Activated CD4-positive, alpha-beta T cell treated with anti-CD3 and anti-CD28 coated beads for 24 hours (primary cell): ENCODE data around the gene CDKAL1.
"Not testable (repeated sequence)": the region's sequence is repeated elsewhere in the genome, so short reads cannot be mapped to it uniquely, and the experiment has no call there.

ENCODE experiments used
- DNase-seq, 2 donors: peaks; one replicate each; pipeline ENCODE4 v3.0.0-alpha.2; 2020; ENCODE audit warnings: low read depth in 2 of 2

CDKAL1 gene

DNA sequence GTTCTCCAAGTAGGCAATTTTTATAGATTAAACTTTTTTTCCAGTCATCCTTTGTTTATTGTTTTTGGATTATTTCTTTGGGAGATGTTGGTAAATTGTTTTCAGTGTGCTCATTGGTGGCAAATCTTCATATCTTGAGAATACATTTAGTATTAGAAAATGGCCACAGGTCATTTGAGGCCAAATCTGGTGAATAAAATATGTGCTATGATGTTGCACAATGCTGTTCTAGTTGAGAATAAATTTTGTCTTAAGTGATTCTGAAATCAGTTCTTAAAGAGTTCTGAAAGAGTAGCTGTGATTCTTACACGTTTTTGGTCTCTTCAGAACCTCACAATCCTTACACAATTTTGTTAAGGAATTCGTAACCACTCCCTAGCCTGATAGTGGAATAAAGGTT lies 20.1 kb downstream of the CDKAL1 start:
- DNase-seq: no peak

DNA sequence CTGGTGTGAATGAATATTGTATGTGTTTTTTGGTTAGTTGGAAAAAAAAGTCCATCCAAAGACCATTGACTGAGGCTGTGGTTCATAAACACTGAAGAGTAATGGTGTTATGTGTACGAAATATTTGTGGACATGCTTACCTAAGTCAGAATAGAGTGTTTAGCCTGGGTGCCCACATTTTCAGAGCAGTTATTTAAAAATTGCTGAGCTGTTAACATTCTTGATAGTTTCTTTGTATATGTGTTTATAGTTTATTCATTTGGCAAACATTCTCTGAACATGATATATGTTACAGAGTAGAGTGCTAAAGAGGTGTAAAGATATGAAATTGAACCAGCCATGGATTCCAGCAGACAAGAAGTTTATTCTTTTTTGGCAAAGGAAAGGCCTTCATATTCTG lies 20.6 kb downstream of the CDKAL1 start:
- no peak for DNase-seq

DNA sequence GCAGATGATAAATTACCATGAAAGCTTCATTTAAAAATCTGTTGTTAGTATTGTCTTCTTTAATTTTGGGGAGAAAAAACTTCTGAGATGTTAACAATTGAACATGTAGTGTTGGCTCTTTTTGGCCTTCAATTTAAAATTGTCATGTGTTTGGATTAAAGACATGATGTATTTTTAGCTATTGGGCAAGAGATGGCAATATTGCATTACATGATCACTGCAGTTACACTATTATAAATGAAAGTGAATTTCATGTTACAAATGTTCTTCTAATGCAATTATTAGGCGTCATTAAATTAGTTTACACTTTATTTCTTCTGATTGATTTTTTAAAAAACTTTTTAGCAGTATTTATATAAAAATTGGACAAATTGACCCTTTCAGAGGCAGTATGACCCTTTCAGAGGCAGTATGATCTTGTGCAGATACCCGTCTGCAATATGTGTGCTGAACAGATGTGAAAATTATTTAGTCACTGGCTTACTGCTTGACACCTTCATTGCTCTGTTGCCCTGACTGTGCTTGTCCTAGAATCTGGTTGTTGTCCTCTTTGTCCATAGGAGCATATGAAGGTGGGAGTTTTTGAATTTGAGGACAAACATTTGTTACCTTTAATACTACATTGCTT lies 25.8 kb downstream of the CDKAL1 start:
- no peak for DNase-seq

DNA sequence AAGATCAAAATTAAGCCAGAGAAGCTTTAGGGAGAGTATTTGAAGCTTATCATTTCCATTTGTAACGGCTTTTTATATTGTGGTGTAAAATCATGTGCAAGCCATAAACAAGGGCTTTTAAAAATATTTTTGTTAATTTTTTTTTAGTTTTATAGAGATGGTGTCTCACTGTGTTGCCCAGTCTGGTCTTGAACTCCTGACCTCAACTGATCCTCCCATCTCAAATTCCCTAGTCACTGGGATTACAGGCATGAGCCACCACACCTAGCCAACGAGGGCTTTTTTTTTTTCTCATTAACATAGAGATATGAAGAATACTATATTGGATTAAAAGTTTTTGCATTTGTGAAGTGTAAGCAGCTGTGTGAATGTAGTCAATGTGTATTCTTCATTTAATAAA lies 29.1 kb downstream of the CDKAL1 start:
- no peak for DNase-seq

DNA sequence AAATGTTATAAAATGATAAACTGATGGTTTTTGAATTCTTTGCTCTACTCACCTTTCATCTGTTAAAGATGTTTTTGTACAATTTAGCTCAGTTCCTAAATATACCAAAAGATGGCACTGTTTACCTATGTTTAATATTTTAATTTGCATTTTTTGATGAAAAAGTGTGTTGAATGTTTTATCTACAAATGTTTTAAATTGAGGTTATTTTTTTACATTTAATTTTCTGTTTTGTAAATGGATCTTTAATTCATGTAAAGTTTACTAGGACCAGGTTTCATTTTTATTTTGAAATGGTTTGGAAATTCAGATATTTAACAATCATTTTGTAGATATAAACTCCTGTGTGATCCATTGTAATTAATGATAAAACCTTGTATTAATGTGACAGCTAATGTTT lies 30.0 kb downstream of the CDKAL1 start:
- no peak for DNase-seq

DNA sequence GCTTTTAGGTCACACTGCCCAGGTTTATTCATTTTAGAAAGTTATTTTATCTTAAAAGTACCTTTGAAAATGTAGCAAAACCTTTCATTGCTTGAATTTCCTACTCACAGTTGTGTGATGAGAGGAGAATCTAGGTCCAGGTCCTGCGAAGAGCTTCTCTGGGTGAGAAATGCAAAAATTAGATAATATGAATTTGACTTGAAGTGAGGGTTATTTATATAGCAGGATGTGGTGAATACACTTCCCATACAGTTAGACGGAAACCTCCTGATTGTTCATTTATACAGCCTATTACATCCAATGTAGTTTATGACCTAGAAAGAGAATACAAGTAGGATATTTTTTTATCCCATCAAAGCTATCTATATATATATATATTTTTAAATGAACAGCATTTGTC lies 30.5 kb downstream of the CDKAL1 start:
- no peak for DNase-seq

DNA sequence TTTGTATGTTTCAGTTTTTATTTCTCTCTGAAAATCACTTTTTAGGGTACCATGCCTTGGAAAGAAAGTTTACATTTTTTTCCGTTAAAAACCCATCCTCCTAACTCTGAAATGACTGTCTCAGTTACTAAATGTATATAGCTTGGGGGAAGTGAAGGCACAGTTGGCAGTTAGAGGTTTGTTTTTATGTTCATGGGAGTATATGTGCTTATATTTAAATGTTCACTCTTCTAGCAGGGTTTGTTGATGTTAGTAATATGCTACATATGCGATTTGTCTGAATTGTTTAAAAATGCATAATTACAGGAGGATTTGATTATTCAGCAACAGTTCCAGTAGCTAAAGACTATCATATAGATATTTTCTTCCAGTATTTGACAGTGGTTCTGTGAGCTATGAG lies 31.1 kb downstream of the CDKAL1 start:
- DNase-seq: no peak

DNA sequence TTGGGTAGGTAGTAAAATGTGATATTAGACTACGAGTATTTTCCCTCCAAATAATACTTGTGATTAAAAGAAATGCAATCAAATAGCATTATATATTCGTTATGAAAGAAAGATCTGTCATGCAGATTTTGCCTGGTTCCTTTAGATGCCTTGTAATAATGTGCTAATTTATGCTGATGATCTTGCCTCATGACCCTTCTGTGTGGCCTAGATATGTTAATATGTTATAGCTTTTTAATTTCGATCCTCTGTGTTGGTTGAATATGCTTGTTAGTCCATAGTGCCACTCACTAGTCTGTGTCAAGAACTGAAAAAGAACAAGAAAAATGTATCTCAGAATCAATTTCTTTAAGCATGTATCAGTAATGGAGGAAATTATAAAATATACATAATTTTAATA lies 31.9 kb downstream of the CDKAL1 start:
- no peak for DNase-seq

DNA sequence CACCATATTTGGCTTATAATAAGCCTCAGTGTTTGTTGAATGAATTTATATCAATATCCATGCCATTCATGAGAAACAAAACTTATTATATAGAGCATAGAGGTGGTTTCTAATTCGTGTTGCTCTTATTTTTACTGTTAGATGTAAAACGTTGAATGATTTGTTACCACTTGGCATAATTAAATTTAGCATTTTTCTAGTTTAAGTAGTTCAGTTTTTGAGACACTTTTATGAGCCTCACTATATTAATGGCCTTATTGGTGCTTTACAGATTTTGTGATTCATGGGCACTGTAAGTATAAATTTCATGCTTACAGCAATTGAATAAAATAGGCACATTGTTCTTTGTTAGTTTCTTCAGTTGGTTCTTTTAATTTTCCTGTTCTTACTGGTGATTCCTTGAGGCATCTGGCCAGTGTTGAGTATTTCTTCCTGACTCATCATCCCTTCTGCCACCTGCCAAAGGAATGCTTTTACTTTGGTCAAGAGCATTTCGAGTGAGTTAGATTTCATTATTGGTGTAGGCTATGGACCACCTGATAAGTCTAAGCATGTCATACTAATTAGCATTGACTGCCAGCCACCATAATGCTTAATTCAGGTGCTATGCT lies 34.8 kb downstream of the CDKAL1 start:
- DNase-seq: no peak

DNA sequence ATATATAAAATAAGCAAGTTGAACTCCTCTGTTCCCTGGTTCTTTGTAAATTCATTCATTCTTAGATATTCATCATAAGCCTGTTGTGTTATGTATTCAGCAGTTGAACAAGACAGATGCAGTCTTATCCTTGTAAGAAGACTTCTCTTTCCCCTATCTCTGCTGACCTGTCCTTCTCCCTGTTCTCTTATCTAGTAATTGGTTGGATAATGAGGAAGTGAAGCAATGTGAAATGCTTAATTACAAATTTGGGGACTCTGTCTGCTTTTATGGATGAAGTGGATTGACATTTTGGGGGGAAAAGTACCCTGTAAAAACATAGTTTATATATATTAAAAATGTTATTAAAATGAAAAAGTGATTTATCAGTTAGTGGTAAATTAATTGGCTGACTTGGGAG lies 37.0 kb downstream of the CDKAL1 start:
- no peak for DNase-seq

DNA sequence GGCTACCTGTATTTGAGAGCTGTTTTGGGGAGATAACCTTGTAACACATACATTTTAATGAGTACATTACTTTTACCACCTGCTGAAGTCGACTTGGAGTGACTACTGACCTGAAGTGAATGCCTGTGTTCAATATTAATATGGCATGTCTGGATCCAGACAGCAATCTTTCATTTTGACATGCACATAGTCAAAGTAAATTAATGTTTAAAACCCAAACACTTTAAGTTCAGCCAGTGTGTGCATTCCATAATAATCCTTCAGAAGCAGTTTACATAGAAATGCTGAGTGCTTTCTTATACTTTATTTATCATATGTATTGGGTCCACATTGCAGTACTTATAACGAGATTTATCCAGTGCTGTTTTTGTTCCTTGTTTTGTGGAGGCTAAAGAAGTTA lies 38.0 kb downstream of the CDKAL1 start:
- DNase-seq: no peak

DNA sequence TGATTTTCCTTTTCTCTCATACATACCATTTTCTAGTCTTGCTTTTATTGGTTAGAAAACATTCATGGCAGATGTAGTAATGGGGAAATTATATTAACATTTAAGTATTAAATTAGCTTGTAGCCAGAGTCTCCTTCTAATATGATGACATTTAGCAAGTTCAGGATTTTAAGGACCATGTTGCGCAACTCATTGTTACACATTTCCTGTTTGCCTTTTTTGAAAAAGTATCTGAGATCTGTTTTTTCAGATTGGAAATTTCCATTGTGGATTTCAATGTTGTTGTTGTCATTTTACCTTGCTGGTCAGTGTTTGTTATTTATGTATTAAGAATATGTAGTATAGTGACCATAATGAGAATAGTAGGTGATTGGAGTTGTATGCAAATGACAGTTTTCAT lies 38.7 kb downstream of the CDKAL1 start:
- DNase-seq: no peak

DNA sequence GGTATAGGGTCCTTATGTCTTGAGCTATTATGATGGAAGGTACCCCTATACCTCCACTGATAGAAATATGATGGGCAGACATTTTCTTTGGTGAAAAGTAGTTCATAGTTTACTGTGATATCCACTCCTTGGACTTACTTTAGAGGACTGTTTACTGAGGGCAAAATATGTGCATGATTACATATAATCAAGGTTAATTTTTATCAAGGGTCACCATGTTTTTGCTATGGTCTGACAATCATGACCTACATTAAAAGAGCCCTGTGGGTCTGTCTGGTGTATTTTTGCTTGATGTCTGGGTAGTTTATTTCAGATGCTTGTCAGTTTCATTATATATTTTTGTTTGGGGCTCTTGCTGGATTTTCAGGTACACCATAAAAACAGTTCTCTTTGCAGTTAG lies 40.1 kb downstream of the CDKAL1 start:
- no peak for DNase-seq

DNA sequence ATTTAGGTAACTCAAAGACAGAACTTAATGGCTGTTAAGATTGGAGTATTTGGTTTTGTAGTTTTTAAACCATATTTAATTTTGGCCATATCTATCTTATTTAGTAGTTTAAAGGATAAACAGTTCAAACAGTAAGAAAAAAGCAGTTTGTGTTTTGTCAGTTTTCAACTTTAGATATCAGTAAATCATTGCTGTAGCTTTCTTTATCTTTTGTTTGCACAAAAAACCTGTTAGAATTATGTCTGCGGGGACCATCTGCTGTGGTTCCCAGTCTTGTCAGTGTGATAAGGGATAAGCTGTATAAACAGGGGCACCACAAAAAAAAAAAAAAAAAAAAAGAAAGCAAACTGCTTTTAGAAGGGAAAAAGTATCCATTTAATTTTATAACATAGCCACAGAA lies 40.9 kb downstream of the CDKAL1 start:
- DNase-seq: no peak

DNA sequence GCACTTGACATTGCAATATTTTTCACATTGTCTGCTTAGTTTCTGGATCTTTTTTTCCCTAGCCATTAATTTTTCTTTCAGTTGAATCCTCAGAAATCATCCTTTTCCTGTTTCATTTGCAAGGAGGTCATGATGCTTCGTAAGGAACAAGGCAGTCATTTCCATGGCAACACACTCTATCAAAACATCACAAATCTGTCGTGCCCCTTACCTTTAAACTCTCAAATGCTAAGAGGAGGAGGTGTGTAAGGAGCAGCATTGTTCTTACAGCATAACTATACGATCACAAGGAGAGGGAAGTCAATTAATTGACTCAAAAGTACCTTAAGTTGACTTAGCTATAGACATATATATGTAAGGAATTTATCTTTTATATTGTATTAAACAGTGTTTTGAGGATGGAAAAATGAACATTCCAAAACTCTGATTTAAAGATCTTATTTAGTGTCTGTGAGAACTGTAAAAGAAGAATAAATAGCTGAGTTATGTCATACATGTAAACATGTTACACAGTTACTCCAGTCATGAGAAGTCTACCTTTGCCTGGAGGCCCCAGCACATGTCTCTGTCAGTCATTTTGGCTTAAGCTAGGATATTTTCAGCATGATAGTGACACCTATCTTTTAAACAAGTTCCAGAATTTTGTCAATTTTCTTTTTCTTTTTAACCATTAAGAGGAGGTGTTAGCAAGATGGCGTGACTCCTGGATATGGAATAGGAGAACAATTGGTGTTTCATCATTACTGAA lies 41.6 kb downstream of the CDKAL1 start:
- DNase-seq: no peak

DNA sequence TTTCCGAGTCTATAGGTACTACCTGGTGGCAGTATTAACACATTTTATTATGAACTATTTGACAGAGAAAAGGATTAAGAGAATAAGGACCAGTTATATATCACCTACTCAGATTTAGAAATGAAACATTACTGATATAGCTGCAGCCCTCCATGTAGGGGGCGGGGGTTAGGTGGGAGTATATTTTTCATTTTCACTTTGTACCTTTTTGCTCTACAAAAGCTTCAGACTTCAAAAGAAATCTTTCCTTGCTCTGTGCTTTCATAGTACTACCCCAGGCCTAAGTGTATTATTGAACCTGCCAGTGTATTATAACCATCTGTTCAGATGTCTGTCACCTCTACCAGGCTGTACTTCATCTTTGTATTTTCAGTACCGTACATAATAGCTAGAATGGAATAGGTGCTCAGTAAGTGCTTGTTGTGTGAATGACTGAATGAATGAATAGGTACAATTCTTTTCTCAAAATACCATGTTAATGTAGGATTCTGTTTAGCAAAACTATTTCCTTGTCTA lies 43.0 kb downstream of the CDKAL1 start:
- no peak for DNase-seq

DNA sequence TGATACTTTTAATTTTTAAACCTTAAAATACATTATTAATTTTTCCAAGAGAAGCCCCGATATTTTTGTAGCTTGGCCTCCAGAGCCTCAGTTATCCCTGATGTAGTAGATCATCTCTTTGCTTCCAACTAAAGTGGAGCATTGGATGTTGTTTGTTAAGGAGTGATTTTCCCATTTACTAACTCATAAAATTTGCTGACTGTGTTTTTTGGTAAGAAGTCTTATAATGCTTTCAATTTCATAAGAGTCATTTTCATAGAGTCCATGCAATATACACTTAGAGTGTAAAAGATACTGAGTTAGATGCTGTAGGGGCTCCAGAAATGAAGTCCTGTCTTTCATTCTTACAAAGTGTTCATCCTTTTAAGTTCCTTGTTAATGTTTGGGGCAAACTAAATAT lies 46.8 kb downstream of the CDKAL1 start:
- DNase-seq: no peak

DNA sequence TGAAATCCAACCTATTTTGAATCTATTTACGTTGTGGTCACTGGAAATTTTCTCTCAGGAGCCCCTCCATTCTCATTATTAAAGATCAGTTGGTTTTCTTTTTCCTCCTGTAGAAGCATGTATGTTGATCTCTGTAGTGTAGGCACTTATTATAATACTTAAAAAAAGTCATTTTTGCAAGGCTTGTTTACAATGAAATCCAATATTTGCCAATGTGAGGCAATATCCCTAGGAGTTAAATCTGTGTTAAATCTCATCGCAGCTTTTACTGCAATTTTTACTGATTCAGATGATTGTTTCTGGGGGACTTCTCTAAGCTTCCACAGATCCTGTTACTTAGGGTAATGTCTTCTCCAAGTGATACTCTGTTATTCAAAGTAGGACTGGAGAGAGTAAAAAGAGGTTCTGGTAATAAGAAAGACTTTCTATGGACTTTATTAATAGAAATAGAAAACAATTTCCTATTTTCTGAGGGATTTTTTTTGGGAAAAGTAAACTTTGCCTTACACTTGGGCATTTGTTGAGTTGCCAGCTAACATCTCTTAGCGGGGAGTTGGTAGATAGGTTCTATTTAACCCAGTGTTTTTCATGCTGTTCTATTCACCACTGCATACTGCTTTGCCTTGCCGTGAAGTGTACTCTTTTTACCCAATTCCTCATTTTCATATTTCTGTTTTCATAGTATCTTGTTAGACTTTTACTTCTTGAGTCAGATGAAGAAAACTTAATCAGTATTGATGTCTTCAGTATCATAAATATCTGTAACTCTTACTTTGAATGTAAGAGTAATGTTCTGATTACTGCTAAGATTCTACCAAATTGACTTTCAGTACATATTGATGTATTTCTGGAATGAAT lies 48.6 kb downstream of the CDKAL1 start:
- DNase-seq: no peak

DNA sequence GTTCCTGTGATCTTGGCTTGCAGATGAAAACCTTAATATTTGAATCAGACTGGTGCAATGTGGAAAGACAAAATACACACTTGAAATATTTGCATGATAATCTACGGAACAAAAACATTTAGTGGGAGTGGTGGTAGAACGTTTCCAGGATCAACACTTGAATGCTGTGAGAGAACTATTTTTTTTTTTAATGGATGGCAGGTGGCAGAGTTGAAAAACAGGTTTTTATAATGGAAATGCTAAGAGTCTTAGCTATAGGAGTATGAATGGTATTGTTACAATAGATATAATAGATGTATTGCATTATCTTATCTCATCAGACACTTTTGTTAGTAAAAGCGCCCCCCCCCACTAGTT lies 49.2 kb downstream of the CDKAL1 start:
- DNase-seq: no peak

DNA sequence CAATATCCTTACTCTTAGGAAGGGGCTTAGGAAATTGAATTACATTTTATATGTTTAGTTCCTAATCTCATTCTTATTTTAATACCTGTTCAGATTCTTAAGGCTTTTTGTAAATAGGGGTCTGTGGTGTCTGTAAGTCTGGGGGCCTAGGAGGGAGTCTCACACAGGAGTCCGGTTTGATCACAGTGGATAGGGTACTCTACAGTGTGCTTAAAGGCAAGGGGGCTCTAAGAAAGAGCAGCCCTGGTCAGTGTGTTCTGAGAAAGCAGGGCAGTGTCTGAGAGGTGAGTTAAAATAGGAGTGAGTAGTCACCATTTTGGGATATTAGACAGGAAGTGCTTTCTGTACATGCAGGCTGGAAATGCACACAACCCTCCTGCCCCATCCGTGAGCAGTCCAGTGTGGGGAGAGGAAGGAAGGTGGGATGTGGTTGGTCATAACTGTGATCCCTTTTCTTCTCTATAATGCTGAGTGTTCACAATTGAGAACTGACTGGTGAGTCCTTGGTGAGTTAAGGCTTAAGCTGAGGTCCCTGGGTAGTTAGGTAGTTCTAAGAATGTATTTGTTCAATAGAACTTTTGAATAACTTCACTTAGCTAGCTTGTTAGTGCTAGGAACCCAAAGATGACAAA lies 50.0 kb downstream of the CDKAL1 start:
- DNase-seq: no peak

DNA sequence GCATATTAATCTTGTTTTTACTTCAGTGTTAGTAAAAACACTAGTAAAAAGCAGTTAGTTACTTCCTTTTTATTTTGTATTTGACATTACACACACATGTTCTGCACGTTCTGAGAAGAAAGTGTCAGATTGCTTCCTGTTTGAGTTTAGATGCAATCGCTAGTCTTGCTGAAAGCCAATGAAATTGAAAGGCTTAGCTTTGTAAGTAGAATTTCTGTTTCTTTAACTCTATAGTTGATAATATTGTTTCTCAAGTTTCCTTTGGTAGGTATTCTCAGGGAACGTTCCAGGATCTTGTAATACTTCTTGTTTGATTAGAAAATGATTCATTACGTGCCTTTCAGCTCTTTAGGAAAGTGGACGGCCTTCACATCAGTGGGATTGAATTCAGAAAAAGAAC lies 55.0 kb downstream of the CDKAL1 start:
- no peak for DNase-seq

DNA sequence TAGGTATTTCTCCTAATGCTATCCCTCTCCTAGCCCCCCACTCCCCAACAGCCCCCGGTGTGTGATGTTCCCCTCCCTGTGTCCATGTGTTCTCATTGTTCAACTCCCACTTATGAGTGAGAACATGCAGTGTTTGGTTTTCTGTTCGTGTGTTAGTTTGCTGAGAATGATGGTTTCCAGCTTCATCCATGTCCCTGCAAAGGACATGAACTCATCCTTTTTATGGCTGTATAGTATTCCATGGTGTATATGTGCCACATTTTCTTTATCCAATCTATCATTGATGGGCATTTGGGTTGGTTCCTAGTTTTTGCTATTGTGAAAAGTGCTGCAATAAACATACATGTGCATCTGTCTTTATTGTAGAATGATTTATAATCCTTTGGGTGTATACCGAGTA lies 56.2 kb downstream of the CDKAL1 start:
- not testable (repeated sequence) for DNase-seq
